OCI-LY7 (cell line): ENCODE measurements around the gene CDA. TPM values are rescaled to one million over a fixed set of nuclear protein-coding genes. Genes with fewer than 3 reads are reported as not detected.

ENCODE experiments used
- BruUV-seq: library from RNA; stranded (reverse); fragments of 400-500 nt; replicated peaks from 2 replicates; lab custom pipeline; 2021; lab: Mats Ljungman, UMichigan
- CTCF ChIA-PET: fragments of 300-600 bp; sonication (Branson Sonifier 250); formaldehyde crosslinking; loops from one replicate; lab custom pipeline; 2022; ENCODE audit warnings: antibody characterized with exemption; ENCODE audit not compliant: unreplicated experiment; lab: Charles Lee
- POLR2A ChIA-PET: fragments of 300-600 bp; sonication (Branson Sonifier 250); formaldehyde crosslinking; loops from one replicate; lab custom pipeline; 2022; ENCODE audit warnings: antibody characterized with exemption; lab: Charles Lee
- DNase-seq: peaks from one replicate; pipeline ENCODE4 v3.0.0-alpha.2; 2015; ENCODE audit warnings: low spot score
- H2AFZ ChIP-seq: fragments of 200-600 bp; sonication (generic), shearing (Covaris generic); 2 replicates; pipeline ENCODE4 v1.6.1; 2014; ENCODE audit warnings: mild to moderate bottlenecking, antibody characterized with exemption, low read length, moderate library complexity
- H3K27ac ChIP-seq: fragments of 200-600 bp; sonication (generic); 2 replicates; pipeline ENCODE4 v1.5.1; 2014; ENCODE audit warnings: mixed run types, low read depth, mild to moderate bottlenecking, moderate library complexity, low read length, inconsistent platforms; ENCODE audit not compliant: poor library complexity, severe bottlenecking
- H3K36me3 ChIP-seq: fragments of 200-600 bp; sonication (generic); 2 replicates; pipeline ENCODE4 v1.6.1; 2014; ENCODE audit warnings: mild to moderate bottlenecking, antibody characterized with exemption, low read length, moderate library complexity, mixed read lengths; ENCODE audit not compliant: insufficient read depth
- H3K4me1 ChIP-seq: fragments of 200-600 bp; sonication (generic); 2 replicates; pipeline ENCODE4 v1.5.1; 2014; ENCODE audit warnings: mild to moderate bottlenecking, low read length; ENCODE audit not compliant: insufficient read depth, poor library complexity, severe bottlenecking
- H3K4me2 ChIP-seq: fragments of 200-600 bp; sonication (generic); 2 replicates; pipeline ENCODE4 v1.6.1; 2014; ENCODE audit warnings: mild to moderate bottlenecking, low read length
- H3K4me3 ChIP-seq: fragments of 200-600 bp; sonication (generic); 2 replicates; pipeline ENCODE4 v1.5.1; 2014; ENCODE audit warnings: mild to moderate bottlenecking, low read depth, low read length; ENCODE audit not compliant: poor library complexity, severe bottlenecking
- H3K79me2 ChIP-seq: fragments of 200-600 bp; sonication (generic); 2 replicates; pipeline ENCODE4 v1.6.1; 2016; ENCODE audit warnings: low read depth, mild to moderate bottlenecking, low read length, moderate library complexity, mixed read lengths; ENCODE audit not compliant: insufficient read depth
- H3K9me2 ChIP-seq: fragments of 200-600 bp; sonication (generic); 2 replicates; pipeline ENCODE4 v1.6.1; 2016; ENCODE audit warnings: mild to moderate bottlenecking, low read length, mixed read lengths; ENCODE audit not compliant: insufficient read depth
- H3K9me3 ChIP-seq: fragments of 200-600 bp; sonication (generic); 2 replicates; pipeline ENCODE4 v1.6.1; 2014; ENCODE audit warnings: mild to moderate bottlenecking, mixed run types, low read length, mixed read lengths
- H4K20me1 ChIP-seq: fragments of 200-600 bp; sonication (generic); 2 replicates; pipeline ENCODE4 v1.6.1; 2014; ENCODE audit warnings: mild to moderate bottlenecking, antibody characterized with exemption, low read length, moderate library complexity, mixed read lengths; ENCODE audit not compliant: insufficient read depth
- EZH2phosphoT487 ChIP-seq: fragments of 200-600 bp; sonication (generic); IDR thresholded peaks from 2 replicates; pipeline ENCODE4 v1.6.1; 2018; ENCODE audit warnings: low read depth, borderline replicate concordance, mild to moderate bottlenecking, mixed run types, antibody characterized with exemption, low read length, moderate library complexity, mixed read lengths
- intact Hi-C: fragments of 100-400 bp; cut with micrococcal nuclease; formaldehyde crosslinking; loops from one replicate; pipeline ENCODE4 v1.10.0; 2022; ENCODE audit not compliant: unreplicated experiment
- total RNA-seq, 2 experiments: library from RNA; depleted of rRNA in 1 of 2; stranded (reverse); fragments of >200 nt in 1 of 2; shearing (Covaris generic) in 1 of 2; gene quantifications; 2 replicates each; pipeline ENCODE4 v1.2.3, GENCODE V29; 2014 to 2022
- TF ChIP-seq, protein P1 (sequence below): fragments of 200-600 bp; sonication (generic); conservative IDR thresholded peaks from 2 replicates; pipeline ENCODE4 v1.5.1; 2014; ENCODE audit warnings: mild to moderate bottlenecking, antibody characterized with exemption, low read length, moderate library complexity, mixed read lengths

The CDA gene
- total RNA-seq, 2 experiments from 2014 or later, result not detected

DNA sequence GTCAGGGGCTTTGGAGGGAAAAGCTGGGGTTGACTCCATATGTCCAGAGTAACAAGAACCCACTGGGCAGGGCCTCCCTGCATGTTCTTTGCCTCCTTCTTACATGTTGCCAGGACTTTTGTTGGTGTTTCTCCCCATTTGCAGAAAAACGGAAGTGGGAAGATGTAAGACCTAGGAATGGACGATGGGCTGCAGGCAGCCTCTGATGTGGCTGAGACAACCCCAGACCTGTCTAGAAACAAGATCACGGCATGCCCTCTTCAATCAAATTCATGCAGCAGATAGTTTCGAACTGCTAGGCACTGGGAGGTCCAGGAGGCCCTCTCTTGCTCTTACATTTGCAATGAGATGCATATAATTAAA lies 33.2 kb upstream of the CDA start:
- DNase-seq, result no peak
- Histone ChIP-seq H3K9me3 (no peaks in the 10 kb centered on the region), H3K27ac (no peak overlapping the region), H3K79me2 (no peaks in the 10 kb centered on the region), H3K4me1 (peaks cover 18% of the 10 kb centered on the region), H2AFZ (0 out of 2 replicates have a peak overlapping the region, but pooled peaks have one; percentile 0), H3K4me3 (no peak overlapping the region), H3K36me3 (no peaks in the 10 kb centered on the region), H4K20me1 (no peaks in the 10 kb centered on the region), H3K9me2 (no peaks in the 10 kb centered on the region), H3K4me2 (no peak overlapping the region)
- BruUV-seq, result no TSS peak
- ChIA-PET CTCF (no interaction called here), POLR2A (no interaction called here)
- no peak for TF ChIP-seq EZH2phosphoT487
- TF ChIP-seq, protein P1, sequence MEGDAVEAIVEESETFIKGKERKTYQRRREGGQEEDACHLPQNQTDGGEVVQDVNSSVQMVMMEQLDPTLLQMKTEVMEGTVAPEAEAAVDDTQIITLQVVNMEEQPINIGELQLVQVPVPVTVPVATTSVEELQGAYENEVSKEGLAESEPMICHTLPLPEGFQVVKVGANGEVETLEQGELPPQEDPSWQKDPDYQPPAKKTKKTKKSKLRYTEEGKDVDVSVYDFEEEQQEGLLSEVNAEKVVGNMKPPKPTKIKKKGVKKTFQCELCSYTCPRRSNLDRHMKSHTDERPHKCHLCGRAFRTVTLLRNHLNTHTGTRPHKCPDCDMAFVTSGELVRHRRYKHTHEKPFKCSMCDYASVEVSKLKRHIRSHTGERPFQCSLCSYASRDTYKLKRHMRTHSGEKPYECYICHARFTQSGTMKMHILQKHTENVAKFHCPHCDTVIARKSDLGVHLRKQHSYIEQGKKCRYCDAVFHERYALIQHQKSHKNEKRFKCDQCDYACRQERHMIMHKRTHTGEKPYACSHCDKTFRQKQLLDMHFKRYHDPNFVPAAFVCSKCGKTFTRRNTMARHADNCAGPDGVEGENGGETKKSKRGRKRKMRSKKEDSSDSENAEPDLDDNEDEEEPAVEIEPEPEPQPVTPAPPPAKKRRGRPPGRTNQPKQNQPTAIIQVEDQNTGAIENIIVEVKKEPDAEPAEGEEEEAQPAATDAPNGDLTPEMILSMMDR, result no peak
- intact Hi-C loops, result no loop called here

- no peaks in the 10 kb centered on the region for H3K36me3 ChIP-seq
- H3K9me2 ChIP-seq, result no peaks in the 10 kb centered on the region
- no peak overlapping the region for H3K4me2 ChIP-seq
- intact Hi-C loops, result no loop called here
- ChIA-PET POLR2A (interaction anchor here (0.6 kb wide), 1 partner anchor 1816 kb away, joined by 3 read pairs; no protein-coding TSS in a partner anchor), CTCF (interaction anchor here (0.6 kb wide), 1 partner anchor 288 kb away, joined by 3 read pairs; no protein-coding TSS in a partner anchor)
- no peak overlapping the region for H3K4me3 ChIP-seq
- DNase-seq, result no peak
- no peaks in the 10 kb centered on the region for H3K9me3 ChIP-seq
- no peak for TF ChIP-seq EZH2phosphoT487
- TF ChIP-seq, protein P1, result no peak
- no peaks in the 10 kb centered on the region for H4K20me1 ChIP-seq
- no peak overlapping the region for H3K27ac ChIP-seq
- no peak overlapping the region for H2AFZ ChIP-seq
- no peaks in the 10 kb centered on the region for H3K79me2 ChIP-seq
- H3K4me1 ChIP-seq, result peaks cover 4% of the 10 kb centered on the region
- BruUV-seq, result no TSS peak
These were observed 30.7 kb upstream of the CDA start for GRCh38 chr1:20558191-20558590.

DNA sequence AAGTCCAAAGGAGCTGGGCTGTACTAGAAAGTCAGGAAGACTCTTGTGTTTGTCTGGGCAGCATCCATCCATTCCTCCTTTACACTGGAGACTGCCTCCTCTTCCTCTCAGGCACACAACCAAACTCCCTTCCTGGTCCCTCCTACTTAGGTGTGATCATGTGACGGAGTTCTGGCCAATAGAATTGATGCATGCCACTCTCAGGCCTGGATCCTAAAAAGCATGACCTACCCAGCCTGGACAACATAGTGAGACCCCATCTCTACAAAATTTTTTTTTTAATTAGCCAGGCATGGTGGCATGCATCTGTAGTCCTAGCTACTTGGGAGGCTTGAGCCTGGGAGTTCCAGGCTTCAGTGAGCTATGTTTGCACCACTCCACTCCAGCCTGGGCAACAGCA lies 27.9 kb upstream of the CDA start:
- no peak overlapping the region for H3K4me2 ChIP-seq
- intact Hi-C loops, result no loop called here
- H3K4me1 ChIP-seq, result no peaks in the 10 kb centered on the region
- no peaks in the 10 kb centered on the region for H3K79me2 ChIP-seq
- ChIA-PET CTCF (no interaction called here), POLR2A (interaction anchor here (0.6 to 1.3 kb wide), 3 partner anchors 11 to 1431 kb away, joined by 3 to 6 read pairs (median 3); no protein-coding TSS in a partner anchor)
- H2AFZ ChIP-seq, result no peak overlapping the region
- no peaks in the 10 kb centered on the region for H3K9me3 ChIP-seq
- no peaks in the 10 kb centered on the region for H3K36me3 ChIP-seq
- no TSS peak for BruUV-seq
- no peaks in the 10 kb centered on the region for H3K9me2 ChIP-seq
- H4K20me1 ChIP-seq, result no peaks in the 10 kb centered on the region
- no peak overlapping the region for H3K4me3 ChIP-seq
- H3K27ac ChIP-seq, result no peak overlapping the region
- no peak for DNase-seq
- no peak for TF ChIP-seq EZH2phosphoT487
- TF ChIP-seq, protein P1, result no peak
